Measurements from ENCODE around the gene UXS1. TPM values are rescaled to one million over a fixed set of nuclear protein-coding genes. Genes with fewer than 3 reads are reported as not detected.

Gene UXS1
- total RNA-seq, 1 donor: 22.8 TPM

DNA sequence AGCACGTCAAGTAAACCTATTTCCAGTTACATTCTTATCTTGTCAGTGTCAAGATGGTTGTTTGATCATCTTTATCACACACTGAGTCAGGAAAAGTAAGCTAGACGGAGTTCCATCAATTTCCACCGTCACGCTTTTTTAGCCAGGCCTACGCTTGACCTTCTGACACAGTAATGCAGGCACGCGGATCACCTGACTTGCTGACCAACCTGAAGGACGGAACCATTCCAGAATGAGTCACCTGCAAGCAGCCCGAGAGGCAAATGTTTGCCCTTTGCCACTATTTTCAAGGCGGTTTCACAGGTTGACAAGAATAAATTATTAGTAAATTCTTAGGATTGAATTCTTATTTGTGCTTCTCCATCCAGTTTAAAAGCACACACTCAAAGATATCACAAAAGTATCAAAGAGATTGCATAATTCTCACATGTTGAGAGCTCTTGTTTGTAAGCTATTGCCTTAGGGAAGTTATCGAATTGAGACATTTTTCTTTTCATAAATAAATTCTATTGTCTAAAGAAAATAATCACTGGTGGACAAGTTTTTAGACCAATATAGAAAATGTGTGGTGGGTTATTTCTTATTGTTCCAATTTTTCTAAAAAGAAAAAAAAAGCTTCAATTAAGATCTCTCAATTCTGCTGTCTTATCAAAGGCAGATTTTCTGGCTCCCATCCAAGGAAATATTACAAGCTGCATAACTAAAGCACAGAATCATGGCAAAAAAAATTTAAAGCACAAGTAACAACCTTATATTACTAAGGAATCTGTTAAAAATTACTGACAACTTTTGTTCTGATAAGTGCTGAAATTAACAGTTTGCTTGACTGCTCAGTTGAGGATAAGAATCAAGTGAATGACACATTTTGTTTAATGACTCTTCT, 31.9 kb downstream of the UXS1 start:
- H3K79me2 ChIP-seq (ENCODE audit: insufficient read depth, low read length): peaks cover 5% of the 10 kb centered on the region
- H4K20me1 ChIP-seq (ENCODE audit: insufficient read depth, low read length): no peaks in the 10 kb centered on the region
- no peak overlapping the region for H3K4me2 ChIP-seq (ENCODE audit: insufficient read depth, low read length)
- DNase-seq (ENCODE audit: insufficient read length, low spot score, missing footprints): no peak
- no peaks in the 10 kb centered on the region for H3K9me3 ChIP-seq (ENCODE audit: low read depth, low read length)
- no peaks in the 10 kb centered on the region for H3K27me3 ChIP-seq (ENCODE audit: insufficient read depth, low read length)
- no peak overlapping the region for H3K27ac ChIP-seq (ENCODE audit: low read depth, low read length)
- no peak overlapping the region for H3K4me3 ChIP-seq (ENCODE audit: insufficient read depth, low read length)
- no peak overlapping the region for H2AFZ ChIP-seq (ENCODE audit: low read length)
- H3K4me1 ChIP-seq (ENCODE audit: insufficient read depth, low read length): peaks cover 3% of the 10 kb centered on the region
- TF ChIP-seq, protein P1, sequence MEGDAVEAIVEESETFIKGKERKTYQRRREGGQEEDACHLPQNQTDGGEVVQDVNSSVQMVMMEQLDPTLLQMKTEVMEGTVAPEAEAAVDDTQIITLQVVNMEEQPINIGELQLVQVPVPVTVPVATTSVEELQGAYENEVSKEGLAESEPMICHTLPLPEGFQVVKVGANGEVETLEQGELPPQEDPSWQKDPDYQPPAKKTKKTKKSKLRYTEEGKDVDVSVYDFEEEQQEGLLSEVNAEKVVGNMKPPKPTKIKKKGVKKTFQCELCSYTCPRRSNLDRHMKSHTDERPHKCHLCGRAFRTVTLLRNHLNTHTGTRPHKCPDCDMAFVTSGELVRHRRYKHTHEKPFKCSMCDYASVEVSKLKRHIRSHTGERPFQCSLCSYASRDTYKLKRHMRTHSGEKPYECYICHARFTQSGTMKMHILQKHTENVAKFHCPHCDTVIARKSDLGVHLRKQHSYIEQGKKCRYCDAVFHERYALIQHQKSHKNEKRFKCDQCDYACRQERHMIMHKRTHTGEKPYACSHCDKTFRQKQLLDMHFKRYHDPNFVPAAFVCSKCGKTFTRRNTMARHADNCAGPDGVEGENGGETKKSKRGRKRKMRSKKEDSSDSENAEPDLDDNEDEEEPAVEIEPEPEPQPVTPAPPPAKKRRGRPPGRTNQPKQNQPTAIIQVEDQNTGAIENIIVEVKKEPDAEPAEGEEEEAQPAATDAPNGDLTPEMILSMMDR (IDR thresholded peaks at IDR 0.05; ENCODE audit: extremely low read depth, low read depth, low read length): no peak
- H3K36me3 ChIP-seq (ENCODE audit: insufficient read depth, low read length): peaks cover 14% of the 10 kb centered on the region

DNA sequence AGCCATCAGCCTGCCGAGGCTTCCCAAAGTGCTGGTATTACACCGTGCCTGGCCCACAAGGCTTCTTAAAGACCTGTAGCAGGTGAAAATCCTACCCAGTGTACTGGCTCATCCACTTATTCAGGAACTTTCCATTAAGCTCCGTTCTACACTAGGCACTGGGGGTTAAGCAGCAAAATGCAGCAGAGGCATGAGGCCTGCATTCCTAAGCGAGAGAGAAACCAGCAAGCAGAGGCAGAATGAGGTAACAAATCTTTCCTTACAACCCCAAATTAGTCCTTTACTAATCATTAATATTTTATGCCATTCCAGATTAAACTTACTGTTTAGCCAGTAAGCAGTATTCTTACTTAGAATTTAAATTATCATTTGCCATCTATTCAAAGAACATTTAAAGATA, 32.8 kb downstream of the UXS1 start:
- peaks cover 3% of the 10 kb centered on the region for H3K4me1 ChIP-seq (ENCODE audit: insufficient read depth, low read length)
- no peak for DNase-seq (ENCODE audit: insufficient read length, low spot score, missing footprints)
- no peaks in the 10 kb centered on the region for H3K9me3 ChIP-seq (ENCODE audit: low read depth, low read length)
- H3K4me2 ChIP-seq (ENCODE audit: insufficient read depth, low read length): no peak overlapping the region
- no peak overlapping the region for H3K4me3 ChIP-seq (ENCODE audit: insufficient read depth, low read length)
- peaks cover 14% of the 10 kb centered on the region for H3K36me3 ChIP-seq (ENCODE audit: insufficient read depth, low read length)
- no peaks in the 10 kb centered on the region for H3K79me2 ChIP-seq (ENCODE audit: insufficient read depth, low read length)
- H2AFZ ChIP-seq (ENCODE audit: low read length): no peak overlapping the region
- no peaks in the 10 kb centered on the region for H4K20me1 ChIP-seq (ENCODE audit: insufficient read depth, low read length)
- TF ChIP-seq, protein P1 (IDR thresholded peaks at IDR 0.05; ENCODE audit: extremely low read depth, low read depth, low read length): no peak
- no peak overlapping the region for H3K27ac ChIP-seq (ENCODE audit: low read depth, low read length)
- no peaks in the 10 kb centered on the region for H3K27me3 ChIP-seq (ENCODE audit: insufficient read depth, low read length)

DNA sequence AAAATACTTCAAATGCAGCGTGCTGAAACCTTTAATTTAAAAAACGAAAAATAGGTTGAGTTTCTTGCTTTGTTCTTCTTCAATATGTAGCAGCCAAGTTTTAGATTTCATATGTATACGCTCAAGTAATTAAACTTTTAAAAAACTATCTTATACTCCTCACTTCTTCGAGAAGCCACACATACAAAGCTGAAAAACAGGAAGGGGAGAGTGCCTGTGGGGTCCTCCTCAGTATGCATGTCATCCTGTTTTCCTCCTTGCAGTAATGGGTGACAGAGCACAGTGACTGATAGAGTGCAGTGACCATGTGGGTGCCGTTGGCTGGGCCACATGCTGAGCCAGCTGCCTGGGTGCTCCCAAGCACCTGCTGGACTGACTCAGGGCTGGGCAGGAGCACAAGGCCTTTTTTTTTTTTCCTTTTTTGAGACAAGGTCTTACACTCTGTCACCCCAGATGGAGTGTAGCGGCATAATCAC, 33.3 kb downstream of the UXS1 start:
- TF ChIP-seq, protein P1 (IDR thresholded peaks at IDR 0.05; ENCODE audit: extremely low read depth, low read depth, low read length): no peak
- Histone ChIP-seq H3K27me3 (ENCODE audit: insufficient read depth, low read length) (no peaks in the 10 kb centered on the region), H3K27ac (ENCODE audit: low read depth, low read length) (no peak overlapping the region), H2AFZ (ENCODE audit: low read length) (no peak overlapping the region), H3K79me2 (ENCODE audit: insufficient read depth, low read length) (no peaks in the 10 kb centered on the region), H3K4me2 (ENCODE audit: insufficient read depth, low read length) (no peak overlapping the region), H3K9me3 (ENCODE audit: low read depth, low read length) (no peaks in the 10 kb centered on the region), H3K4me3 (ENCODE audit: insufficient read depth, low read length) (no peak overlapping the region), H3K36me3 (ENCODE audit: insufficient read depth, low read length) (peaks cover 14% of the 10 kb centered on the region), H3K4me1 (ENCODE audit: insufficient read depth, low read length) (peaks cover 3% of the 10 kb centered on the region), H4K20me1 (ENCODE audit: insufficient read depth, low read length) (no peaks in the 10 kb centered on the region)
- DNase-seq (ENCODE audit: insufficient read length, low spot score, missing footprints): no peak
